Sigmoid colon (tissue), 7 donors: ENCODE measurements around the gene SH3RF3. TPM values are rescaled to one million over a fixed set of nuclear protein-coding genes. Genes with fewer than 3 reads are reported as not detected.

Experiments used
- DNase-seq: peaks from one replicate; pipeline ENCODE4 v3.0.0-alpha.2; 2019
- H3K27ac ChIP-seq, 4 donors: fragments of 200-600 bp; sonication (generic); one replicate each; pipeline ENCODE4 v1.5.1; 2016 to 2019; ENCODE audit warnings: mild to moderate bottlenecking in 1 of 4
- H3K27me3 ChIP-seq, 3 donors: fragments of 200-600 bp; sonication (generic); one replicate each; pipeline ENCODE4 v1.5.1; 2019; ENCODE audit warnings: mild to moderate bottlenecking in 1 of 3
- H3K36me3 ChIP-seq, 4 donors: fragments of 200-600 bp; sonication (generic); one replicate each; pipeline ENCODE4 v1.5.1; 2016 to 2019
- H3K4me1 ChIP-seq, 4 donors: fragments of 200-600 bp; sonication (generic); one replicate each; pipeline ENCODE4 v1.5.1; 2017 to 2019
- H3K4me3 ChIP-seq, 4 donors: fragments of 200-600 bp; sonication (generic); one replicate each; pipeline ENCODE4 v1.5.1; 2017 to 2019; ENCODE audit warnings: mild to moderate bottlenecking in 2 of 4, moderate library complexity in 1 of 4
- H3K9me3 ChIP-seq, 4 donors: fragments of 200-600 bp in 3 of 4; sonication (generic) in 3 of 4; one replicate each; pipeline versions ENCODE4 v1.5.1 to v1.6.1; 2013 to 2019
- CTCF ChIP-seq, 4 experiments: fragments of 450-650 bp in 3 of 4; fragments of 200-600 bp in 1 of 4; IDR thresholded peaks; one replicate each; pipeline ENCODE4 v1.5.1; 2016 to 2019; ENCODE audit warnings: antibody characterized with exemption in 4 of 4, mild to moderate bottlenecking in 3 of 4, moderate library complexity in 2 of 4
- EP300 ChIP-seq, 4 donors: sonication (generic); formaldehyde crosslinking; IDR thresholded peaks; one replicate each; pipeline ENCODE4 v1.6.1; 2017; ENCODE audit warnings: antibody characterized with exemption in 4 of 4
- POLR2A ChIP-seq, 2 donors: fragments of 450-650 bp; IDR thresholded peaks; one replicate each; pipeline ENCODE4 v1.6.1; 2016; ENCODE audit warnings: antibody characterized with exemption in 2 of 2, mild to moderate bottlenecking in 2 of 2, moderate library complexity in 2 of 2
- POLR2AphosphoS5 ChIP-seq, 4 donors: sonication (generic); formaldehyde crosslinking; IDR thresholded peaks; one replicate each; pipeline ENCODE4 v1.6.1; 2017; ENCODE audit warnings: antibody characterized with exemption in 4 of 4
- WGBS, 2 donors: extraction: QIAGEN DNeasy Blood & Tissue Kit; methylation state at CpG; one replicate each; pipeline ENCODE4 v1.1.7; 2013; 5-methylcytosine and 5-hydroxymethylcytosine counted together
- intact Hi-C: fragments of 100-400 bp; cut with DNase I; formaldehyde crosslinking; loops from one replicate; pipeline ENCODE4 v1.15.1; 2023
- polyA plus RNA-seq, 3 donors: library from polyadenylated mRNA; stranded (reverse); fragments of 200-250 nt; gene quantifications; one replicate each; pipeline ENCODE4 v1.2.3, GENCODE V29; 2013
- total RNA-seq, 4 donors: library from RNA; depleted of rRNA; stranded (reverse); fragments of >200 nt; gene quantifications; one replicate each; pipeline ENCODE4 v1.1.0, GENCODE V29; 2016
- donor health status: healthy with polysubstance abuse.
- donor health status: Bipolar disorder and iron deficiency.
- donor health status: healthy.

The SH3RF3 gene
- total and polyA plus RNA-seq, 7 donors = 0.69 to 10.0 (median 3.4) TPM

GRCh38 chr2:109154226-109154625, 25.2 kb downstream of the SH3RF3 start:
- Histone ChIP-seq H3K9me3 (no peaks in the 10 kb centered on the region), H3K27me3 (no peaks in the 10 kb centered on the region), H3K36me3 (no peaks in the 10 kb centered on the region), H3K4me3 (no peak overlapping the region), H3K27ac (no peak overlapping the region), H3K4me1 (peaks cover 0 to 5% (median 0%) of the 10 kb centered on the region in 4 donors)
- WGBS, 2 donors = 75 to 95% methylated on average over 3 of the region's 3 CpGs
- no peak for DNase-seq
- TF ChIP-seq EP300 (IDR thresholded peaks at IDR 0.05) = no peak
- TF ChIP-seq POLR2AphosphoS5 (IDR thresholded peaks at IDR 0.05) = no peak
- no peak for TF ChIP-seq POLR2A (IDR thresholded peaks at IDR 0.05)
- no peak for TF ChIP-seq CTCF (IDR thresholded peaks at IDR 0.05)
- intact Hi-C loops = no loop called here

GRCh38 chr2:109155553-109156451, 26.8 kb downstream of the SH3RF3 start:
- H3K27me3 ChIP-seq = no peaks in the 10 kb centered on the region
- intact Hi-C loops = no loop called here
- no peaks in the 10 kb centered on the region for H3K9me3 ChIP-seq
- H3K4me3 ChIP-seq = no peak overlapping the region
- DNase-seq = no peak
- H3K4me1 ChIP-seq = peaks cover 0 to 5% (median 0%) of the 10 kb centered on the region in 4 donors
- H3K36me3 ChIP-seq = no peaks in the 10 kb centered on the region
- WGBS, 2 donors = 72 to 80% methylated on average over 11 of the region's 11 CpGs
- no peak overlapping the region for H3K27ac ChIP-seq
- no peak for TF ChIP-seq CTCF (IDR thresholded peaks at IDR 0.05)
- TF ChIP-seq POLR2AphosphoS5 (IDR thresholded peaks at IDR 0.05) = no peak
- no peak for TF ChIP-seq EP300 (IDR thresholded peaks at IDR 0.05)
- TF ChIP-seq POLR2A (IDR thresholded peaks at IDR 0.05) = no peak

- Histone ChIP-seq H3K9me3 (no peaks in the 10 kb centered on the region), H3K27me3 (no peaks in the 10 kb centered on the region), H3K4me3 (no peak overlapping the region), H3K36me3 (no peaks in the 10 kb centered on the region), H3K4me1 (peaks cover 0 to 5% (median under 1%) of the 10 kb centered on the region in 4 donors), H3K27ac (no peak overlapping the region)
- no peak for DNase-seq
- intact Hi-C loops = no loop called here
- TF ChIP-seq POLR2AphosphoS5 (IDR thresholded peaks at IDR 0.05) = no peak
- TF ChIP-seq CTCF (IDR thresholded peaks at IDR 0.05) = no peak
- no peak for TF ChIP-seq EP300 (IDR thresholded peaks at IDR 0.05)
- no peak for TF ChIP-seq POLR2A (IDR thresholded peaks at IDR 0.05)
- WGBS, 2 donors = 80 to 92% methylated on average over 5 of the region's 5 CpGs
Measured at GRCh38 chr2:109157563-109158105, 28.6 kb downstream of the SH3RF3 start.

- no peak for TF ChIP-seq POLR2A (IDR thresholded peaks at IDR 0.05)
- no peak for TF ChIP-seq CTCF (IDR thresholded peaks at IDR 0.05)
- no peak for TF ChIP-seq POLR2AphosphoS5 (IDR thresholded peaks at IDR 0.05)
- TF ChIP-seq EP300 (IDR thresholded peaks at IDR 0.05) = no peak
- no peak for DNase-seq
- intact Hi-C loops = no loop called here
- Histone ChIP-seq H3K27me3 (no peaks in the 10 kb centered on the region), H3K4me1 (peaks cover 0 to 11% (median 5%) of the 10 kb centered on the region in 4 donors), H3K27ac (no peak overlapping the region), H3K9me3 (no peaks in the 10 kb centered on the region), H3K36me3 (no peaks in the 10 kb centered on the region), H3K4me3 (no peak overlapping the region)
- WGBS, 2 donors = 86 to 88% methylated on average over 5 of the region's 5 CpGs
Measured at GRCh38 chr2:109158237-109158636, 29.2 kb downstream of the SH3RF3 start.
